Stimulated activated CD4-positive, alpha-beta T cell treated with anti-CD3 and anti-CD28 coated beads, TNF-alpha, amount 100 ng/mL, for 24 hours (primary cell): ENCODE data around the gene TNFAIP8L3.

ENCODE experiments used
- DNase-seq, 3 experiments: peaks; one replicate each; pipeline ENCODE4 v3.0.0-alpha.2; 2020; ENCODE audit warnings: low read depth in 3 of 3

TNFAIP8L3 gene

GRCh38 chr15:51117270-51117669 is 22.6 kb upstream of the TNFAIP8L3 start:
- no peak for DNase-seq

DNA sequence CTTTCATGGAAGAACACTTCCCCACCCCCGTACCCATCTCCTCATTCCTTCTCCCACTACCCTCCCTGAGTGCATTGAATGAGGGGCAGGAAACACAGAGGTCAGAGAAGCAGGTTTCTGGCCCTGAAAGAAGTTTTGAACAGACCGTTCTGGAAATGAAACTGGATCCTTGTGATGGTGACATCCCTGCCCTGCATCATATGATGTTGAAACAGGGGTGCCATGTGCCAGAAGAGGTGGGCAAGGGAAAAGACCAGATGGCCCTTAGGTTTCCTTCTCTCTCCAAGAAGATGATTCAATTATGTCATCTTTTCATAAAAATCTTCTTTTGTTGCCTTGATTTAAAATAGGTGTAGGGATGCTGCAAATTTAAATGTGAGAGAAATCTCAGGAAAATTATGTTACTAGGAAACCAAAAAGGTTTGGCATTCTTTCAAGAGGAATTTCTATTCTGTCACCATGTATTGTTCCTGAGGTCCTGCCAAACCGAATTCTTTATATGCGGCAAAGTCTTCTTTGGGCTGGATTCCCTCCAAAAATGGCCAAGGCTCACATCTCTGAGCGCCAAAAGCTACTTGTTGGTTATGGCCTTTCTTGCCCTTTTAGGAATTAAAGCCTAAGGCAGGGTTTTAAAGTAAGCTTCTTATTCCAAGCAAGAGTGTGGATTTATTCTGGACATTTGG is 19.9 kb upstream of the TNFAIP8L3 start:
- DNase-seq = no peak

DNA sequence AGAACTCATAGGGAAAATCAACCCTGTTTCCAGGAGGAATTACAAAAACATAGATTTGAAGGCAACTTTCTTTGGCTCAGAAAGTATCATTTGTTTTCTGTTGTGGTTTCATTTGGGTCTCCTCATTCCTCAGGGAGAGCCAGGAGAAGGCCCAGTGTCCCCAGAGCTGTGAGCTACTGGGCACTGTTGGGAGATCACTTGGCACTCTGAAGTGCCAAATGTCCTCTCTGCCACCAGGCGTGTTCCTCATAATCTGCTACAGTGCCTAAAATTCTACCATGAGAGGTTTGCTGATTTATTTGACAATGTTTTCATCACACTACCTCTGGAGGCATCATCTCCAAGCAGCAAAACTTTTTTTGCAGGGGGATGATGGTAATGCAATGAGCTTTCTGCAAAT is 17.4 kb upstream of the TNFAIP8L3 start:
- no peak for DNase-seq

DNA sequence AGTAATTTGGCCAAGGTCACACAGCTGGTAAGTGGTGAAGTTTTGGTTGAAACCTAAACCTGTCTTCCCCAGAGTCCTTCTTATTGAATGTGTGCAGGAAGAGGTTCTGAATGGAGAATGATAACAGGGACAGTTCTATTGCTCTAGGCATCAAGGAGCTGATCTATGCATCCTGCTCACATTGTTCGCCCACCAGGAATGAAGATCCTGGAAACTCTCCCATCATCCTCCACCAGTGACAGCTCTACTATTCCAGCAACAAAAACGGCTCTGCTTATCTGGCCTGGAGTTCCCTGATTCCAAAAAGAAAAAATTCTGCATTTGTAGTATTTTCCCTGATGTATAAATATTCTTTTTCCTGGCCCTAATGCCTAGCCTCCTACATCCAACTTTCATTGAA is 16.4 kb upstream of the TNFAIP8L3 start:
- no peak for DNase-seq

- no peak for DNase-seq
Observed at GRCh38 chr15:51110171-51110570, 15.5 kb upstream of the TNFAIP8L3 start.

DNA sequence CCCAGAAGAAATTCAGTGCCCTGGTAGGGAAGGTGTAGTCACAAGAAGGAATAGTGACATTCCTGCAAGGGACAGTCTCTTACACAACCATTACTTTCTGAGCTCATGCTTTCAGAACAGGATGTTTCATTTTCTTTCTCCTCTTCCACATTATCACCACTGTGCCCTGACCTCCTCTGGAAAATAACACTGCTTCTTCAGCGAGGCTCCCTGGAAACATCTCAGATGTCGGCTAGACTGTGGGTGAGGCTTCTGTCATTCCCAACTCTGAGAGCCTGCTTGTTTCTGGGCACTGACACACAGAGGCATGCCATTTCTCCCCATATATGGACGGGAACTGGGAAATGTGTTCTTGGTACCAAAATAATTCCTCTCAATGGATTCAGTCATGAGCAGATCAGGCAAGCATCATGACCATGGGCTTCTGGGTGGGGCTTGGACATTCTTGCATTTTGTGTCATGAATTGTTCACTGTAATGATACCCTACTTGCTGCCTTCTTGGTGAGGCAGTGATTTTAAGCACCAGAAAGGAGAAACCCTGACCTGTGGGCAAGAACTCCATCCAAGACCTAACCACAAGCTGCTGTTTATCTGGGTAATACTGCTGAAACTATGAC is 14.3 kb upstream of the TNFAIP8L3 start:
- no peak for DNase-seq

GRCh38 chr15:51107612-51108011 is 12.9 kb upstream of the TNFAIP8L3 start:
- DNase-seq = no peak

DNA sequence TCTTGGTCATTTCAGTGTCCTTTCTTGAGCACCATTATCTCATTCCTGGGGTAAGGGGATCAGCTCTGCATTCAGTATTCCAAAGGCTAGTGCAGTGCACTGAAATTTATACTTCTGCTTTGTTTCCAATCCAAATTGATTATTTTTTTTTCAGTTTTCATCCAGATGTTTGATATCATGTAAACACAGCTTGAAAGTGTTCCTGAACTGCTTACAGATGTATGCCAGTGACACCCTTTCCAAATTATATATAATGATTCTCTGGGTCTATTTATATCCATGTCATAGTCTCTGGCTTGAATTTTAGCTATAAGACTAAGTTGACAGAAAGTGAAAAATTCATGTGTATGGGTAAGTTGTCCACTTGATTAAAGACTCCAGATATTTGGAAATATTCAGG is 11.8 kb upstream of the TNFAIP8L3 start:
- DNase-seq = no peak

DNA sequence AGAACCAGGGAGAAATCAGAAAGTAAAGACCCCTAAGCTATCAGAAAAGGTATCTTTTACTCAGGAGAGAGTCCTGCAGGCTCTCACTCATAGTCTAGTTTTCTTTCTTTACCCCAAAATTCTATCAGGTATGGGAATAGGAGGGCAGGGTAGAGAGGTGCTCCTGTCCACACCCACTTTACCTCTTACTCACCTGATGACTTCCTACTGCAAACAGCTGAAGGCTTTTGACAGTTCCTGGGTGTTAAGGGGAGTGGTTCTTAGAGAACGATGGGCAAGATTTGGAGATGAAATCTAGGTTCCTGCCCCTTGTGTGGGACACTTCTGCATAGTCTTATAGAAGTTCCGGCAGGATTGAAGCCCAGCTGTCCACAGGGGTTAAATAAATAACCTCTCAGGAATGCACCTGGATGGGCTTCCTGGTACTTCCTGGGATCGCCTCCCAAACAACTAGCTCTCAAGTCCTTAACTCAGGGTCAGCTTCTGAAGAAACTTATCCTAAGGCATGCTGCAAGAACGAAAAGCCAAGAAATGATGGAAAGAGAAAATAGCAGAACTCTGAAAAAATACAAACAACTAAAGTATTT is 10.8 kb upstream of the TNFAIP8L3 start:
- DNase-seq = no peak

DNA sequence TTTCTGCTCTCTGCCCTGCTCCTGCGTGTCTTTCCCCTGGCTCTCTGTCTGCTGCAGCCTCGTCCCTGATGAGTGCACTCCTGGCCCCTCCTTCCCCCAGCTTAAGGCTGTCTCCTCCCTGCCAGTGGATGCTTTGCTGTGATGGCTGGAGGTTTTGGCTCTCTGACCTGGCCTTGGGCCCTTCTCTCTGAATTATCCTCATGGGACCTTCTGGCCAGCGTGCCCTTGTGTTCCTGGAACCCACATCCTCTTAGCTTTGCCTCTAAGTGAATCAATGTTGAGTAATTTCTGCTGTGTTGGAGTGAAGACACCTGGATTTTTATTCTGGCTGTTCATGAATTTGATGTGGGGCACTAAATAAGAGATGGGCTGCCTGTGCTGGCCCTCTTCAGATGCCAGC is 9.8 kb upstream of the TNFAIP8L3 start:
- DNase-seq = no peak

GRCh38 chr15:51103330-51103729 is 8.6 kb upstream of the TNFAIP8L3 start:
- DNase-seq = no peak

DNA sequence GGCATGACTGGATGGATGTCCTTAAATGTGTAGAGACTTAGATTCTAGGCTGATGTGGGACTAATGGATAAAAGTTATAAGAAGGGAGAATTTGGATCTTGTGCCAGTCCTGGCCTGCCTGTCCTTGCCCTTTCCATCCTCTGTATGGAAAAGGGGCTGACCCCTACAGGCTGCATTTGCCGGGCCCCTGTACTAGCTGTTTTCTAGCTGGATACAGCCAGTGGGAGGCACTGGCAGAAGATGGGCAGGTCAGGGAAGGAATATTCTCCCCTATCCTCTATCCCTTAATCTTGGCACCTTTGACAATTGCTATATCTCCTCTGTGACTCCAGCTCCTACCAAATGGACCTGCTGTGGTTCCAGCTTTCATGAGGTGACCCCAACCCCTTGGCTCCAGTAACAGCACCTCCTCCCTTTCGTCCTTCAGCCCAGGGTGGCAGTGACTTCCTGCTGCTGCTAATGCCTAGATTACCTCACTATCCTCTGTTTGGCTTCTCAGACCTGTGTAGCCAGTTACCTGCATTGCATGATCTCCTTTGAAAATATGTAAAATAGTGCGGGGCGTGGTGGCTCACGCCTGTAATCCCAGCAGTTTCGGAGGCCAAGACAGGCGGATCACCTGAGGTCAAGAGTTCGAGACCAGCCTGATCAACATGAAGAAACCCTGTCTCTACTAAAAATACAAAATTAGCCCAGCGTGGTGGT is 6.2 kb upstream of the TNFAIP8L3 start:
- DNase-seq = no peak

DNA sequence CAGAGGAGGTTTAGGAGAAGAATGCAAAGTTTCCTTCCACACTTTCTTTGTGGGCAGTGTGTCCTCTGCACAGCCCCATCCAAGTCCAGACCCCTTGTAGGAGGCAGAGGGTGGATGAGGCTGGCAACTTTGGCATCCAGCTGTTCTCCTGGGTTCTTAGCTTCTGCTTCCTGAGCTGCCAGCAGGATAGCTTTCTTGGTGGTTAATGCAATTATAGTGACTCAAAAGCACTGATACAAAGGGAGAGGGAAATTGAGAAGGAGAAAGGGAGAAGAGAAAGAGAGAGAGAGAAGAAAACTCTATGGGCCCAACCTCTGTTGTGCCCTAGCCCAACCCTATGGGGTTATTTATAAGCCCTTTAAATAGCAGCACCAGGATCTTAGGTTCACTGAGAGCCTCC is 4.5 kb upstream of the TNFAIP8L3 start:
- DNase-seq = no peak

DNA sequence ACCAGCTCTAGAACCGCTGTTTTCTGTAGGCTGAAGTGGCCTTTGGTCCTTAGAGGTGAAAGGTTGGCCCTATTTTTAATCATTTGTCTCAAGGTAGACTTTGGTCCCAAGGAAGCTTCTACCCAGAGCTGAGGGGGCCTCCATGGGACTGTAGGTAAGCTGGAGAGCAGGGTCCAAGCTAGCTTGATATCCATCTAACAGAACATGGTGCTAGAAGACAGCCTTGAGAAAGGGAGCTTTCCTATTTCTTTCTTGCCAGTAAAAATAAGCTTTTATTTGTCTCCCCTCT is 3.6 kb upstream of the TNFAIP8L3 start:
- DNase-seq = no peak

DNA sequence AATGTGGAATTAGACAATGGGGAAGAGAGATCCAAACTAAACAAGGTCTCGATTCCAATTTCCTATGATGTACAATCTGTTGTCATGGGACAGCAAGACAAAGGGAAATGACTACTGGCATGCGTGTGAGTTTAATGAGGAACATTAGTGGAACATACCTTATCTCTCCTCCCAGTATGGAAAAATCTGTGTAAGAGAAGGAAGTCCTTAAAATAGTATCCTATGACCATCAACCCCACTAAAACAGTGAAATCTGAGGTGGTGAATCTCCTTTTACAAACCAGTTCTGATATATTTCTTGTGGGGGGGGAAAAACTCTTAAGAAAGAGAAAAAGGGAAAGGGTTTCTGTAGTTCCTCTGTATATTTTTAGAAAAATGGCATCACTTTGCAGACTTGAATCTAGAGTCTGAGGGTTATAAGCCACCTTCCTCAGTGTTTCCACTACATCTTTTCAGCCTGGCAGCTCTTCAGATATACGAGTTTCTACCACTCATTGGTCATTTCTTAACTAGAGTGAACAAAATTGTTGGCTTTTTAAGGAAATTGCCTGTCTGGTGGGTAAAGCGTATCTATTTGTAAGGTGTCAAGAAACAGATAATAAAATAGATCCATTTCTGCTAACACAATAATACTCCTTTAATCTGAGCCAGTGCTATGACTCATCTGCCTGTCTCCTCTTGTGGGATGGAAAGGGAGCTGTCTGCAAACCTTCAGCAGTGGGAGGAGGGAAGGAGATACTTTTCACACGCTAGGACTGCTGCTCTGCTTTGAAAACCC is 3.0 kb upstream of the TNFAIP8L3 start:
- no peak for DNase-seq

DNA sequence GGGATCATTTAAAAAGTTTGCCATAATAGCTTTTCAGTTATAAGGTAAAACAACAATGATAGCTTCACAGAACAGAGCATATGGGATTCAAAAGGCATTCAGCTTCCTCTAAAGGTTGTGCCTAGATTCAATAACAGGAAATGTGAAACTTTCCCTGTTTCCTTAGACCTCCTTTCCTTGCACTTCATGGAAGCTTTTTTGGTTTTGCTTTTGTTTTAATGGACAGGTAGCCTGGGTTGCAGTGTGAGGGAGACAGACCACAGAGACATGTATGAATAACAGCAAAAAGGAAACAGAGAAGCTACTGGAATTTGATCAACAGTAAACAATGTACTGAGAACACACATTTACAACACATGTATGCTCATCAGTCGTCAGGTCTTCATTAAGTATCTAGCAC is 2.3 kb upstream of the TNFAIP8L3 start:
- DNase-seq = no peak

DNA sequence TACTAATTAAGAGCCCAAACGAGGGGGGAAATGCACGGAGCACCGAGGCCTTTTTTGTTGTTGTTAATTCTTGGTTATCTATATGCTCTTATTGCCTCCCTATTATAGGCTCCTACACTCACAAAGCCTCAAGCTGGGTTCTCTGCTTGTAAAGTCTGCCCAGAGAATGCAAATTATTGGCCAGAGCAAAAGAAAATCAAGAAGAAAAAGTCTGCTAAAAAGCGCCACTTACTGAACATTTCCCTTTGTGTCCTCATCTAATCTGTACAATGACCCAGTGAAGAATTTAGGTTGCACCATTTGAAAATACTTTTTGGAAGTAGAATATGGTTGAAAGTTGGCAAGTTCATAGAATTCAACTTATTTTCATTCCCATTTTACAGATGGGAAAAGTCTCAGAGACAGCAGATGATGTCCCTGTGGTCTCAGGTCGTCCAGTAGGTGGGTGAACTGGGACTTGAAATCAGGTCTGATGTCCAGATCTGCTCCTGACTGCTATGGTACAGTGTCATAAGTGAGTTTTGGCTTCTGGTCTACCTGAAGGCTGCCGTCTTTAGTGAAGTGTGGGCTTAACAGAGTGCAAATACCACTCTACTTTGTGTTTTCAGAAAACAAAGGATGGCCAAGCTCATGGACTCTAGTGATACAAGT is 1.1 kb upstream of the TNFAIP8L3 start:
- no peak for DNase-seq

DNA sequence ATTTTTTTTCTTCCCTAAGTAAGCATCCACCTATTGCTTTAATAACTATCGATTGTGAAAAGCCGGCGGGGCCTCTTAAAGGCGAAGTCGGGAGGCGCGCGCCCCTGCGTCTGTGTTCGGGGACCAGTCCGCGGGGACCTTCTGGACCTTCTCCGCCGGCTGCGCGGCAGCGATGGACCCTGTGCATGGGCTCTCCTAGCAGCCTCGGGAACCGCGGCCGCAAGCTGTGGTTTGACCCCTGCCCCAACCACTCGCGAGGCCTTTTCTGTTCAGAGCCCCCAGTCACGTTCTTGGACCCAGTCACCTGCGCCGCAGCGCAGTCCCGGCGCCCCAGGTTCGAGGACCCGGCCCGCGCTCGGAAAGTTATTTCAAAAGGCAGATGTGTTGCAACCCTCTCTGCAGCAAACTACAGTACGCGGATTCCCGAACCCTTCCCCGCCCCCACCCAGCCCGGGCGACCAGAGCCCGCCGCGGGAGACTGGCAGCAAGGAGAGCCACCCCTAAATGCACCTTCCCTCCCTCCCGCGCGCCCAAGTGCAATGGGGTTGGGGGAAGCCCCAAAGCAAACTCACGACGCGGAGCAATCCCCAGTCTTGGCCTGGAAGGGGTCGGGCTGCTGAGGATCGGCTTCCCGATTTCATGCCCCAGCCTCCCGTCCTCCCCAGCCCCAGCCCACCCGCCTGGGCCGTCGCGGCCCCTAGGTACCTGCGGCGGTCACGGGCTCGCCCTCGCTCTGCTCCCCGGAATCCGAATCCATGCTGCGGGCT is 684 bp downstream of the TNFAIP8L3 start:
- no peak for DNase-seq

DNA sequence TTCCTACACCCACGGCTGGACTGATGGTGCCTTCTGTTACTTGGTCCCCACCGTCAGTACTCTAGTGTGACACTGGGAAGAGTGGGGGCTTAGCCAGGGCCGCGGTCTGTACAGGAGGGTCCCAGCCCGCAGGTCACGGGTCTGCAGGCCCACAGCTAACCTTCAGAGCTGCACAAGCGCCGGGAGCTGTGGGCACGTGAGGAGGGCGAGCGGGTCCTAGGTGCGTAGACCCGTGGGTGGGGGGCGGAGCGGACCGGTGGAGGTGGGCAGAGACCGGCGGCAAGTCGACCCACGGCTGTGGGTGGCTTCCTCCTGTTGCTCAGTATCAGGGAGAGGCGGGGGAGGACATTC is 1.2 kb downstream of the TNFAIP8L3 start:
- no peak for DNase-seq

- no peak for DNase-seq
Observed at GRCh38 chr15:51092480-51093040, 2.1 kb downstream of the TNFAIP8L3 start.

- no peak for DNase-seq
Observed at GRCh38 chr15:51090753-51091152, 4.0 kb downstream of the TNFAIP8L3 start.
